GM23338 (cell line): ENCODE results near the gene G3BP1. TPM values are rescaled to one million over a fixed set of nuclear protein-coding genes. Genes with fewer than 3 reads are reported as not detected.

Source experiments
- CREB1 ChIP-seq: fragments of 250-450 bp; sonication (Bioruptor Pico); IDR thresholded peaks from 2 replicates; pipeline ENCODE4 v1.5.0; 2020; ENCODE audit warnings: low read depth, mild to moderate bottlenecking, moderate library complexity
- CTCF ChIP-seq, 2 experiments: fragments of 200-600 bp in 1 of 2; sonication (generic) in 1 of 2; conservative IDR thresholded peaks; 2 replicates each; pipeline versions ENCODE4 v1.5.1 to v1.6.1; 2016 to 2017; ENCODE audit warnings: antibody characterized with exemption in 2 of 2, low read depth in 2 of 2, mild to moderate bottlenecking in 2 of 2, moderate library complexity in 1 of 2
- POLR2AphosphoS5 ChIP-seq: IDR thresholded peaks from 2 replicates; pipeline ENCODE4 v1.6.1; 2016; ENCODE audit warnings: antibody characterized with exemption, low read depth
- ZNF331 ChIP-seq: fragments of 250-450 bp; sonication (Bioruptor Pico); IDR thresholded peaks from 2 replicates; pipeline ENCODE4 v1.5.0; 2020; ENCODE audit warnings: low read depth, mild to moderate bottlenecking, moderate library complexity
- polyA plus RNA-seq: library from polyadenylated mRNA; unstranded; fragments of >200 nt; fragmentation: Nextera tagmentation; extraction: Ambion mirVana; gene quantifications from 2 replicates; pipeline ENCODE4 v1.2.1, GENCODE V29; 2016
- total RNA-seq: library from RNA; depleted of rRNA; stranded (reverse); fragments of >200 nt; shearing (Covaris generic); gene quantifications from 2 replicates; pipeline ENCODE4 v1.2.3, GENCODE V29; 2014
- TF ChIP-seq, protein P1 (sequence below): fragments of 250-450 bp; sonication (Bioruptor Pico); IDR thresholded peaks from 2 replicates; pipeline ENCODE4 v1.5.0; 2020; ENCODE audit warnings: mild to moderate bottlenecking, moderate library complexity
- TF ChIP-seq, protein P2 (sequence below): IDR thresholded peaks from 2 replicates; pipeline ENCODE4 v1.6.1; 2016; ENCODE audit warnings: antibody characterized with exemption

The G3BP1 gene
- total and polyA plus RNA-seq, 2 experiments from 2014 or later, result 183 to 323 TPM

DNA sequence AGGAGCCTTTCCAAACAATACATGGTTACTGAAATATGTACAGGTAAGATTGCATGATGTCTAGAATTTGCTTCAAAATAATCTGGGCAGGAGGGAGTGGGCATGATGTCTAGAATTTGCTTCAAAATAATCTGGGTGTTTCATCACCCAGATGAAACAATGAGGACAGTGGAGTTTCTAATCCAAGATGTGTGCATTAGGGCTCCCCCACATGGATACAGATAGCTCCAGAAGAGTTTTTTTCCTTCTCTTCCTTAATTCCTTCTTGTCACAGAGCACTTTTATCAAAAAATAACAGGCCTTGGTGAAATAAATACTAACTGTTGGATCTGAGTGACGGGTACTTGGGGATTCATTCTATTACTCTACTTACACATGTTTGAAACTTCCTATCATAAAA is 28.2 kb upstream of the G3BP1 start (continued):
- TF ChIP-seq, protein P1, sequence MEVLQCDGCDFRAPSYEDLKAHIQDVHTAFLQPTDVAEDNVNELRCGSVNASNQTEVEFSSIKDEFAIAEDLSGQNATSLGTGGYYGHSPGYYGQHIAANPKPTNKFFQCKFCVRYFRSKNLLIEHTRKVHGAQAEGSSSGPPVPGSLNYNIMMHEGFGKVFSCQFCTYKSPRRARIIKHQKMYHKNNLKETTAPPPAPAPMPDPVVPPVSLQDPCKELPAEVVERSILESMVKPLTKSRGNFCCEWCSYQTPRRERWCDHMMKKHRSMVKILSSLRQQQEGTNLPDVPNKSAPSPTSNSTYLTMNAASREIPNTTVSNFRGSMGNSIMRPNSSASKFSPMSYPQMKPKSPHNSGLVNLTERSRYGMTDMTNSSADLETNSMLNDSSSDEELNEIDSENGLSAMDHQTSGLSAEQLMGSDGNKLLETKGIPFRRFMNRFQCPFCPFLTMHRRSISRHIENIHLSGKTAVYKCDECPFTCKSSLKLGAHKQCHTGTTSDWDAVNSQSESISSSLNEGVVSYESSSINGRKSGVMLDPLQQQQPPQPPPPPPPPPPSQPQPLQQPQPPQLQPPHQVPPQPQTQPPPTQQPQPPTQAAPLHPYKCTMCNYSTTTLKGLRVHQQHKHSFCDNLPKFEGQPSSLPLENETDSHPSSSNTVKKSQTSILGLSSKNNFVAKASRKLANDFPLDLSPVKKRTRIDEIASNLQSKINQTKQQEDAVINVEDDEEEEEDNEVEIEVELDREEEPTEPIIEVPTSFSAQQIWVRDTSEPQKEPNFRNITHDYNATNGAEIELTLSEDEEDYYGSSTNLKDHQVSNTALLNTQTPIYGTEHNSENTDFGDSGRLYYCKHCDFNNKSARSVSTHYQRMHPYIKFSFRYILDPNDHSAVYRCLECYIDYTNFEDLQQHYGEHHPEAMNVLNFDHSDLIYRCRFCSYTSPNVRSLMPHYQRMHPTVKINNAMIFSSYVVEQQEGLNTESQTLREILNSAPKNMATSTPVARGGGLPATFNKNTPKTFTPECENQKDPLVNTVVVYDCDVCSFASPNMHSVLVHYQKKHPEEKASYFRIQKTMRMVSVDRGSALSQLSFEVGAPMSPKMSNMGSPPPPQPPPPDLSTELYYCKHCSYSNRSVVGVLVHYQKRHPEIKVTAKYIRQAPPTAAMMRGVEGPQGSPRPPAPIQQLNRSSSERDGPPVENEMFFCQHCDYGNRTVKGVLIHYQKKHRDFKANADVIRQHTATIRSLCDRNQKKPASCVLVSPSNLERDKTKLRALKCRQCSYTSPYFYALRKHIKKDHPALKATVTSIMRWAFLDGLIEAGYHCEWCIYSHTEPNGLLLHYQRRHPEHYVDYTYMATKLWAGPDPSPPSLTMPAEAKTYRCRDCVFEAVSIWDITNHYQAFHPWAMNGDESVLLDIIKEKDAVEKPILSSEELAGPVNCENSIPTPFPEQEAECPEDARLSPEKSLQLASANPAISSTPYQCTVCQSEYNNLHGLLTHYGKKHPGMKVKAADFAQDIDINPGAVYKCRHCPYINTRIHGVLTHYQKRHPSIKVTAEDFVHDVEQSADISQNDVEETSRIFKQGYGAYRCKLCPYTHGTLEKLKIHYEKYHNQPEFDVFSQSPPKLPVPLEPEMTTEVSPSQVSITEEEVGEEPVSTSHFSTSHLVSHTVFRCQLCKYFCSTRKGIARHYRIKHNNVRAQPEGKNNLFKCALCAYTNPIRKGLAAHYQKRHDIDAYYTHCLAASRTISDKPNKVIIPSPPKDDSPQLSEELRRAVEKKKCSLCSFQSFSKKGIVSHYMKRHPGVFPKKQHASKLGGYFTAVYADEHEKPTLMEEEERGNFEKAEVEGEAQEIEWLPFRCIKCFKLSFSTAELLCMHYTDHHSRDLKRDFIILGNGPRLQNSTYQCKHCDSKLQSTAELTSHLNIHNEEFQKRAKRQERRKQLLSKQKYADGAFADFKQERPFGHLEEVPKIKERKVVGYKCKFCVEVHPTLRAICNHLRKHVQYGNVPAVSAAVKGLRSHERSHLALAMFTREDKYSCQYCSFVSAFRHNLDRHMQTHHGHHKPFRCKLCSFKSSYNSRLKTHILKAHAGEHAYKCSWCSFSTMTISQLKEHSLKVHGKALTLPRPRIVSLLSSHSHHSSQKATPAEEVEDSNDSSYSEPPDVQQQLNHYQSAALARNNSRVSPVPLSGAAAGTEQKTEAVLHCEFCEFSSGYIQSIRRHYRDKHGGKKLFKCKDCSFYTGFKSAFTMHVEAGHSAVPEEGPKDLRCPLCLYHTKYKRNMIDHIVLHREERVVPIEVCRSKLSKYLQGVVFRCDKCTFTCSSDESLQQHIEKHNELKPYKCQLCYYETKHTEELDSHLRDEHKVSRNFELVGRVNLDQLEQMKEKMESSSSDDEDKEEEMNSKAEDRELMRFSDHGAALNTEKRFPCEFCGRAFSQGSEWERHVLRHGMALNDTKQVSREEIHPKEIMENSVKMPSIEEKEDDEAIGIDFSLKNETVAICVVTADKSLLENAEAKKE (CRISPR knock-in tag), result no peak
- TF ChIP-seq CREB1 (CRISPR knock-in tag) (no peak), POLR2AphosphoS5 (no peak), ZNF331 (CRISPR knock-in tag) (no peak), CTCF (conservative IDR thresholded peaks at IDR 0.05; ENCODE audit: low read depth in 2 of 2) (no peak)
- TF ChIP-seq, protein P2, sequence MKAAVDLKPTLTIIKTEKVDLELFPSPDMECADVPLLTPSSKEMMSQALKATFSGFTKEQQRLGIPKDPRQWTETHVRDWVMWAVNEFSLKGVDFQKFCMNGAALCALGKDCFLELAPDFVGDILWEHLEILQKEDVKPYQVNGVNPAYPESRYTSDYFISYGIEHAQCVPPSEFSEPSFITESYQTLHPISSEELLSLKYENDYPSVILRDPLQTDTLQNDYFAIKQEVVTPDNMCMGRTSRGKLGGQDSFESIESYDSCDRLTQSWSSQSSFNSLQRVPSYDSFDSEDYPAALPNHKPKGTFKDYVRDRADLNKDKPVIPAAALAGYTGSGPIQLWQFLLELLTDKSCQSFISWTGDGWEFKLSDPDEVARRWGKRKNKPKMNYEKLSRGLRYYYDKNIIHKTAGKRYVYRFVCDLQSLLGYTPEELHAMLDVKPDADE, result no peak
